ENCODE measurements around the gene KAT14.

DNA sequence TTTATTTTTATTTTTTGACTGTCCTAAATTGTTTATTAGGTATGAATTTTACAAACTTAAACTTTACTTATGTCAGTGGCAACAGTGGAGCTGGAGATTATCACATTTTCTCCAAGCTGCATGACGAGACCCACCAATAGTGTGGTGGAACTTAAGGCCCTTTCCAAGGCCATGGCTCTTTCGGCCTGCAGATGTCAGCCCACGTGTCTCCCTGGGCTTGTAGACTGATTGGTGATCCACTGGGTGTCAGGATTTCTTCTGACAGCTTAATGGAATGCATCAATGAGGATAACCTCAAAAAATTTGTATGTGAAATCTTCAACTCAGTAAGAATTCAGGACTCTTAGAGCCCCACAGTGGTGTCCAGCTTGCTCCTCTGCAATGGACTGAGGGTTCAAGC, 47.6 kb upstream of the KAT14 start:
- TF ChIP-seq, protein P1, sequence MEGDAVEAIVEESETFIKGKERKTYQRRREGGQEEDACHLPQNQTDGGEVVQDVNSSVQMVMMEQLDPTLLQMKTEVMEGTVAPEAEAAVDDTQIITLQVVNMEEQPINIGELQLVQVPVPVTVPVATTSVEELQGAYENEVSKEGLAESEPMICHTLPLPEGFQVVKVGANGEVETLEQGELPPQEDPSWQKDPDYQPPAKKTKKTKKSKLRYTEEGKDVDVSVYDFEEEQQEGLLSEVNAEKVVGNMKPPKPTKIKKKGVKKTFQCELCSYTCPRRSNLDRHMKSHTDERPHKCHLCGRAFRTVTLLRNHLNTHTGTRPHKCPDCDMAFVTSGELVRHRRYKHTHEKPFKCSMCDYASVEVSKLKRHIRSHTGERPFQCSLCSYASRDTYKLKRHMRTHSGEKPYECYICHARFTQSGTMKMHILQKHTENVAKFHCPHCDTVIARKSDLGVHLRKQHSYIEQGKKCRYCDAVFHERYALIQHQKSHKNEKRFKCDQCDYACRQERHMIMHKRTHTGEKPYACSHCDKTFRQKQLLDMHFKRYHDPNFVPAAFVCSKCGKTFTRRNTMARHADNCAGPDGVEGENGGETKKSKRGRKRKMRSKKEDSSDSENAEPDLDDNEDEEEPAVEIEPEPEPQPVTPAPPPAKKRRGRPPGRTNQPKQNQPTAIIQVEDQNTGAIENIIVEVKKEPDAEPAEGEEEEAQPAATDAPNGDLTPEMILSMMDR (IDR thresholded peaks at IDR 0.05; ENCODE audit: low read depth, low read length) = peak; percentile 3
- TF ChIP-seq, protein P2, sequence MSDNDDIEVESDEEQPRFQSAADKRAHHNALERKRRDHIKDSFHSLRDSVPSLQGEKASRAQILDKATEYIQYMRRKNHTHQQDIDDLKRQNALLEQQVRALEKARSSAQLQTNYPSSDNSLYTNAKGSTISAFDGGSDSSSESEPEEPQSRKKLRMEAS (IDR thresholded peaks at IDR 0.05; ENCODE audit: low read depth, low read length) = 0 out of 2 replicates have a peak, but pooled peaks have one; percentile 12
- no peak for TF ChIP-seq POLR2A (IDR thresholded peaks at IDR 0.05; ENCODE audit: extremely low read depth, insufficient read length)
- no peak for TF ChIP-seq MYC (IDR thresholded peaks at IDR 0.05; ENCODE audit: low read depth, low read length)
